Peyer's patch (tissue), 4 donors: ENCODE data around the gene PTTG1IP.

Experiments used
- CTCF ChIP-seq, 6 experiments: fragments of 450-650 bp in 4 of 6; fragments of 200-600 bp in 2 of 6; sonication (generic) in 1 of 6; IDR thresholded peaks; one replicate each; pipeline ENCODE4 v1.5.1; 2017 to 2019; ENCODE audit warnings: antibody characterized with exemption in 6 of 6, mild to moderate bottlenecking in 3 of 6, moderate library complexity in 1 of 6
- POLR2A ChIP-seq, 2 donors: fragments of 450-650 bp; IDR thresholded peaks; one replicate each; pipeline ENCODE4 v1.5.1; 2017; ENCODE audit warnings: antibody characterized with exemption in 2 of 2, mild to moderate bottlenecking in 2 of 2, moderate library complexity in 2 of 2

DNA sequence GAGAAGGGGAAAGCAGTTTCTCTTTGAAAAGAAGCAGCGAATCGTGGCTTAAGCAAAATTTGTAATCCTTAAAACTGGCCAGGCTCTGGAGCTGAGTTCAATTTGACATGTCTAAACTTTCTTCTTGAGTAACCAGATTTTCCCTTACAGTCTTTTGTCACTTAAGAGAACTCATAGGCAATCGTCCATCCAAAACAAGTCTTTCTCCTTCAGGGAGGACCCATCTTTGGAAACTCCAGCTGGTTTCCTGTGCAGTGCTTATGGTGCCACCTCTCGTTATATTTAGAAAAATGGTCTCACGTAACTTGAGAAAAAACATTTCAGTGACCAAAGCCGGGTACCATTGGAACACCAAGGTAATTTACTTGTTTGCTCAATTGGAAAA lies 1.8 kb upstream of the PTTG1IP start:
- TF ChIP-seq CTCF (IDR thresholded peaks at IDR 0.05) (peak in 1 of 6 experiments; percentile 17), POLR2A (IDR thresholded peaks at IDR 0.05) (no peak)
